Endothelial cell (in vitro differentiated cells): ENCODE data around the gene NECTIN1. TPM values are rescaled to one million over a fixed set of nuclear protein-coding genes. Genes with fewer than 3 reads are reported as not detected.

Experiments
- DNase-seq: peaks from one replicate; pipeline ENCODE4 v3.0.0; 2021; ENCODE audit warnings: low spot score
- H3K27ac Mint-ChIP-seq: one replicate; pipeline ENCODE4 v1.8.0; 2021; ENCODE audit warnings: mixed read lengths, inconsistent platforms; ENCODE audit not compliant: unreplicated experiment
- H3K27me3 Mint-ChIP-seq: one replicate; pipeline ENCODE4 v1.8.0; 2021; ENCODE audit warnings: mild to moderate bottlenecking, moderate library complexity, mixed read lengths, inconsistent platforms; ENCODE audit not compliant: unreplicated experiment
- H3K36me3 Mint-ChIP-seq: one replicate; pipeline ENCODE4 v1.8.0; 2021; ENCODE audit warnings: mild to moderate bottlenecking, low read depth, mixed read lengths, inconsistent platforms; ENCODE audit not compliant: unreplicated experiment
- H3K4me1 Mint-ChIP-seq: one replicate; pipeline ENCODE4 v1.8.0; 2021; ENCODE audit warnings: mild to moderate bottlenecking, mixed read lengths, inconsistent platforms; ENCODE audit not compliant: unreplicated experiment
- H3K4me3 Mint-ChIP-seq: one replicate; pipeline ENCODE4 v1.8.0; 2021; ENCODE audit warnings: mild to moderate bottlenecking, mixed read lengths, inconsistent platforms; ENCODE audit not compliant: unreplicated experiment
- H3K9me3 Mint-ChIP-seq: one replicate; pipeline ENCODE4 v1.8.0; 2021; ENCODE audit warnings: mixed read lengths, inconsistent platforms; ENCODE audit not compliant: unreplicated experiment
- CTCF ChIP-seq: fragments of 200-600 bp; sonication (generic); IDR thresholded peaks from one replicate; pipeline ENCODE4 v1.5.0; 2021; ENCODE audit warnings: antibody characterized with exemption; ENCODE audit not compliant: unreplicated experiment
- total RNA-seq: library from RNA; stranded (reverse); fragmentation: NEBNext Ultra II Directional; extraction: Animal tissue kit (Norgen Biotek cat#: 25700); gene quantifications from one replicate; pipeline ENCODE4 v1.2.1, GENCODE V29; 2021; ENCODE audit not compliant: unreplicated experiment

The NECTIN1 gene
- total RNA-seq, 1 donor from 2014 or later: 17.9 TPM

GRCh38 chr11:119723243-119723951 is 5.6 kb downstream of the NECTIN1 start:
- H3K4me3 Mint-ChIP-seq: no peak overlapping the region
- peaks cover 8% of the 10 kb centered on the region for H3K27me3 Mint-ChIP-seq
- DNase-seq: no peak
- no peak overlapping the region for H3K27ac Mint-ChIP-seq
- H3K36me3 Mint-ChIP-seq: no peaks in the 10 kb centered on the region
- peaks cover 22% of the 10 kb centered on the region for H3K4me1 Mint-ChIP-seq
- no peaks in the 10 kb centered on the region for H3K9me3 Mint-ChIP-seq
- TF ChIP-seq CTCF: no peak

GRCh38 chr11:119722281-119722794 is 6.7 kb downstream of the NECTIN1 start:
- no peak for DNase-seq
- no peak for TF ChIP-seq CTCF
- Mint-ChIP-seq H3K27ac (peak overlapping the region; percentile 34), H3K9me3 (no peaks in the 10 kb centered on the region), H3K4me1 (peaks cover 19% of the 10 kb centered on the region), H3K4me3 (no peak overlapping the region), H3K27me3 (peaks cover 11% of the 10 kb centered on the region), H3K36me3 (no peaks in the 10 kb centered on the region)

GRCh38 chr11:119721129-119722120 is 7.6 kb downstream of the NECTIN1 start:
- H3K9me3 Mint-ChIP-seq: no peaks in the 10 kb centered on the region
- peaks cover 10% of the 10 kb centered on the region for H3K4me1 Mint-ChIP-seq
- no peaks in the 10 kb centered on the region for H3K36me3 Mint-ChIP-seq
- H3K27me3 Mint-ChIP-seq: peaks cover 11% of the 10 kb centered on the region
- H3K27ac Mint-ChIP-seq: no peak overlapping the region
- TF ChIP-seq CTCF: peak; percentile 50
- no peak overlapping the region for H3K4me3 Mint-ChIP-seq
- DNase-seq: peak; percentile 77

GRCh38 chr11:119720311-119720913 is 8.6 kb downstream of the NECTIN1 start:
- Mint-ChIP-seq H3K4me1 (no peaks in the 10 kb centered on the region), H3K9me3 (no peaks in the 10 kb centered on the region), H3K36me3 (no peaks in the 10 kb centered on the region), H3K27me3 (peaks cover 11% of the 10 kb centered on the region), H3K4me3 (no peak overlapping the region), H3K27ac (no peak overlapping the region)
- no peak for TF ChIP-seq CTCF
- DNase-seq: no peak
